Measurements from ENCODE around the gene FREM3. TPM values are rescaled to one million over a fixed set of nuclear protein-coding genes. Genes with fewer than 3 reads are reported as not detected.
A peak's percentile ranks its signal among the peaks of the same experiment; 100 is the strongest.
"Not testable (repeated sequence)": the region's sequence is repeated elsewhere in the genome, so short reads cannot be mapped to it uniquely, and the experiment has no call there.

Gene FREM3
- polyA plus RNA-seq, 6 donors from 2014 or later, result not detected

DNA sequence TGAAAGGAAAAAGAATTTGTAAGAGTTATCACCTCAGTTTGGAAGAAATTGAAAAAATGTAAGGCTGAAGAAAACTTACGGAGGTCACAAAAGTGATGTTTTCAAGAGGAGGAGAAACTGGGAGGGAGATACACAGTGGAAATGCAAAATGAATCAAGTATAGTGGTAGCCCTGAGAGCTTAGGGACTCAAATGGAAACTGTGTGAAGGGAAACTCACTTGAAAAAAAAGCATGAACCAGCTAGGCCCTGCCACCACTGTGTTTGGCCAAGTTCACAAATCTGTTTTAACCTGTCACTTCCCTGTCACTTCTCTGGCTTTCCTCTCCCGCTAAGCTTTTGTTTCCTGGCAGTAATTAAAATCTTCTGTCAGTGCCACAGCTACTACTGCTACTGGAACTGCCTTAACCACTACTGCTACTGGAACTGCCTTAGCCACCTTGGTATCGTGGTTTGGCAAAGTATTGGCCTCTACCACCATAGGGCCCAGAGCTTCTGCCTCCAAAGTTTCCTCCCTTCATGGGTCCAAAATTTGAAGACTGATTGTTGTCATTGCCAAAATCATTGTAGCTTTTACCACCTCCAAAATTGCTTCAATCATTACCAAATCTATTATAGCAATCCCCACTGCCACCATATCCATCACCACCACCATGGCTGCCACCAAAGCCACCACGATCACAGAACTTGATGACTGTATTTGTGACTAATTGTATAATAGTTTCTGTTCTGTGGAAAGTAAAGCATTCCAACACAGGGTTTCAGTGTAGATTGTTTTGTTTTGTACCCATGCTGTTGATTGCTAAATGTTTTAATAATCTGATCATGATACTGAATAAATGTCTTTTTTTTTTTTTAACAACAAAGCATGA is 145.5 kb downstream of the FREM3 start:
- Mint-ChIP-seq H3K27ac (peak overlapping the region in 5 of 6 donors; percentile 43 to 84 (median 76)), H3K36me3 (peaks cover 0 to 5% of the 10 kb centered on the region in 2 donors), H3K9me3 (no peaks in the 10 kb centered on the region), H3K27me3 (no peaks in the 10 kb centered on the region), H3K4me3 (no peak overlapping the region), H3K4me1 (peaks cover 13 to 18% (median 13%) of the 10 kb centered on the region in 3 donors)
- ATAC-seq (ENCODE audit: low read depth in 2 of 2), result no peak
- no peak for DNase-seq

DNA sequence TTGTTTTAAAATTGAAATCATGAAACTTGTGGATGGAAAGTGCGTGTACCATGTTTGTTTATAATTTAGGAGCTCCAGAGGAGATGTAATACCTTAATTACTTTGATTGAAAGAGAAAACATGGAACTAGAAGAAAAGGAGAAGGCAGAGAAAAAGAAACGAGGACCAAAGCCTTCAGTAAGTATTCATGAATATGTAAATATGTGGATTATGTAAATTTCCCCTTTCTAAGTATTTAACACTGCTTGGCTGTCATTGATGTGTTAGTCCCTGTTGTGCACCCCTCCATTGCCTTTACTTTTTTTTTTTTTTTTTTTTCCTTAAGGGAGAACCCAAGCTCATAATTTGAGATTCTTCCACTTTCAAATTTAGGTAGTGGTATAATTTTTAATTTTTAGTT is 150.5 kb downstream of the FREM3 start:
- H3K27ac Mint-ChIP-seq, result peak overlapping the region in 4 of 6 donors; percentile 24 to 76 (median 61)
- peaks cover 18 to 19% of the 10 kb centered on the region in 2 donors for H3K36me3 Mint-ChIP-seq
- ATAC-seq (ENCODE audit: low read depth in 2 of 2) (no peak), DNase-seq (no peak)
- H3K9me3 Mint-ChIP-seq, result no peaks in the 10 kb centered on the region
- no peaks in the 10 kb centered on the region for H3K27me3 Mint-ChIP-seq
- no peak overlapping the region for H3K4me3 Mint-ChIP-seq
- peaks cover 0 to 1% (median 0%) of the 10 kb centered on the region in 3 donors for H3K4me1 Mint-ChIP-seq

GRCh38 chr4:143539670-143540023 is 160.8 kb downstream of the FREM3 start:
- peaks cover 51 to 55% of the 10 kb centered on the region in 2 donors for H3K36me3 Mint-ChIP-seq
- H3K4me3 Mint-ChIP-seq, result no peak overlapping the region

DNA sequence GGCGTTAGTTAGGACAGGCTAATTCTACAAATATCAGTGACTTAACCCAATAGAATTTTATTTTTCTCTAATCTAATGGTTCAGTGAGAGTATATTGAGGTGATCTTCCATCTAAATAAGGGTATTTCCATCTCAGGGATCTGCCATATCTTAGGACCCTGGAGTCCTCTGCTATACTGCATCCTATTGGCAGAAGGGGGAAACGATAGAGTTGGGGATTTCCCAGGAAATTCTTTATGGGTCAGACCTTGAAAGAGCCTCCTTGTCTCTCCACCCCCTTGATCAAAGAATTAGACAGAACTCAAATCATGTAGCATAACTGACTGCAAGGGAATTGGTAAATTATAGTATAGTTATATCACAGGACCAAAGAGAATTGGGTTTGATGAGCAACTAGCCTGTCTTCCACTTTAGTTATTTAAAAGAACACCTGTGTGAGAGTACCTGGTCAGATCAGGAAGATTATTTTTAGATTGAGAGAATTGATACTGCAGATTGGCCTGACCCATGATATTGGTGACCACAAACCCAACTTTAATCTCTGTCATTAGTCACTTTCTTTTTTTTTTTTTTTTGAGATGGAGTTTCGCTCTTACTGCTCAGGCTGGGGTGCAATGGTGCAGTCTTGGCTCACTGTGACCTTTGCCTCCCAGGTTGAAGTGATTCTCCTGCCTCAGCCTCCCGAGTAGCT is 161.4 kb downstream of the FREM3 start:
- Mint-ChIP-seq H3K27me3 (no peaks in the 10 kb centered on the region), H3K9me3 (no peaks in the 10 kb centered on the region), H3K27ac (peak overlapping the region in 3 of 6 donors; percentile 1 to 64 (median 59)), H3K36me3 (peaks cover 46 to 55% of the 10 kb centered on the region in 2 donors), H3K4me3 (no peak overlapping the region), H3K4me1 (peaks cover 0 to 11% (median 0%) of the 10 kb centered on the region in 3 donors)
- ATAC-seq (ENCODE audit: low read depth in 2 of 2) (peak; percentile 45 to 57), DNase-seq (no peak)

More at GRCh38 chr4:143539670-143540023, 160.8 kb downstream of the FREM3 start:
- Mint-ChIP-seq H3K4me1 (peaks cover 0 to 11% (median 0%) of the 10 kb centered on the region in 3 donors), H3K27ac (peak overlapping the region in 1 of 6 donors; percentile 59), H3K27me3 (no peaks in the 10 kb centered on the region), H3K9me3 (no peaks in the 10 kb centered on the region)
- ATAC-seq (ENCODE audit: low read depth in 2 of 2) (no peak), DNase-seq (no peak)

GRCh38 chr4:143531788-143532491 is 168.5 kb downstream of the FREM3 start:
- DNase-seq, result no peak
- ATAC-seq (ENCODE audit: low read depth in 2 of 2), result no peak
- H3K27me3 Mint-ChIP-seq, result no peaks in the 10 kb centered on the region
- peaks cover 37 to 49% of the 10 kb centered on the region in 2 donors for H3K36me3 Mint-ChIP-seq
- H3K9me3 Mint-ChIP-seq, result no peaks in the 10 kb centered on the region
- peaks cover 0 to 14% (median 10%) of the 10 kb centered on the region in 3 donors for H3K4me1 Mint-ChIP-seq
- peak overlapping the region in 2 of 6 donors; percentile 53 to 64 for H3K27ac Mint-ChIP-seq
- H3K4me3 Mint-ChIP-seq, result no peak overlapping the region

DNA sequence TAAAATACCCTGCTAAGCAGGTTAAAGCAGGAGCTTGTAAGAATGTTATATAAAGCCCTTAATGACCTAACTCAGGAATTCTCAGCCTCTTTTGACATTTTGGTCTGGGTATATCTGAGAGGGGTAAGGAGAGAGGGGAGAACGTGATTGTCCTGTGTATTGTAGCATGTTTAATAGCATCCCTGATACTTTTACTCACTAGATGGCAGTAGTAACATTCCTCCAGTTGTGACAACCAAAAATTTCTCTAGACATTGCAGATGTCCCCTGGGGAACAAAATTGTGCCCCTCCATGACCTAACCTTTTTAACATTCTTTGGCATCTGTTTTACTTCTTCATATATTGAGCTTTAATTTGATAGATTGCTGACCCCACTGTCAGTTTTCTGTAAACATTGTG is 169.1 kb downstream of the FREM3 start:
- ATAC-seq (ENCODE audit: low read depth in 2 of 2), result peak in 1 of 2 donors; percentile 23
- H3K27me3 Mint-ChIP-seq, result no peaks in the 10 kb centered on the region
- H3K9me3 Mint-ChIP-seq, result no peaks in the 10 kb centered on the region
- no peak overlapping the region for H3K4me3 Mint-ChIP-seq
- DNase-seq, result no peak
- peaks cover 3 to 14% (median 10%) of the 10 kb centered on the region in 3 donors for H3K4me1 Mint-ChIP-seq
- peak overlapping the region in 2 of 6 donors; percentile 53 to 64 for H3K27ac Mint-ChIP-seq
- peaks cover 38 to 44% of the 10 kb centered on the region in 2 donors for H3K36me3 Mint-ChIP-seq

GRCh38 chr4:143528046-143528445 is 172.4 kb downstream of the FREM3 start:
- Mint-ChIP-seq H3K36me3 (peaks cover 28 to 35% of the 10 kb centered on the region in 2 donors), H3K4me1 (peaks cover 5 to 14% (median 13%) of the 10 kb centered on the region in 3 donors)
- not testable (repeated sequence) for ATAC-seq (ENCODE audit: low read depth in 2 of 2); H3K27me3 Mint-ChIP-seq; H3K9me3 Mint-ChIP-seq; DNase-seq; H3K4me3 Mint-ChIP-seq; H3K27ac Mint-ChIP-seq

Other genes with a start within 250 kb of the FREM3 start
- gene SMARCA5, start 187.0 kb downstream of the FREM3 start, polyA plus RNA-seq (ENCODE audit: low read depth in 6 of 6), result 10 to 100 TPM; 17.1 to 36.3 (median 26.1) TPM
- gene GYPE, start 204.9 kb upstream of the FREM3 start, polyA plus RNA-seq (ENCODE audit: low read depth in 6 of 6), result 10 to 100 TPM in 2 of 6 donors, 1 to 10 TPM in 4; 3.7 to 13.0 (median 9.4) TPM